CD4-positive, alpha-beta T cell (primary cell): ENCODE measurements around the gene MEF2B. TPM values are rescaled to one million over a fixed set of nuclear protein-coding genes. Genes with fewer than 3 reads are reported as not detected.

Experiments used
- ATAC-seq: fragments of 200-7000 bp; cut with Tn5 transposase; one replicate; pipeline ENCODE4 v1.10.0; 2022; ENCODE audit warnings: mild to moderate bottlenecking; ENCODE audit not compliant: poor library complexity
- CTCF ChIA-PET: fragments of 350-600 bp; sonication (Branson Sonifier 250); formaldehyde crosslinking; loops from one replicate; lab custom pipeline; 2021; ENCODE audit warnings: antibody characterized with exemption, inconsistent platforms; lab: Charles Lee
- POLR2A ChIA-PET: fragments of 350-600 bp; sonication (Branson Sonifier 250); formaldehyde crosslinking; loops from one replicate; lab custom pipeline; 2021; ENCODE audit warnings: antibody characterized with exemption, inconsistent platforms; lab: Charles Lee
- DNase-seq, 14 experiments: peaks; one replicate each; pipeline ENCODE4 v3.0.0-alpha.2; 2013 to 2020; ENCODE audit warnings: mixed read lengths in 2 of 14
- H3K27ac ChIP-seq, 2 donors: one replicate each; pipeline versions ENCODE4 v1.5.1 to v1.7.0; 2013; ENCODE audit warnings: low read length in 2 of 2, low read depth in 1 of 2, mild to moderate bottlenecking in 1 of 2
- H3K27me3 ChIP-seq, 2 experiments: 1 replicate in 1 of 2; 2 replicates in 1 of 2; pipeline versions ENCODE4 v1.6.1 to v1.7.0; 2013; ENCODE audit warnings: low read length in 2 of 2, control low read depth in 1 of 2, mild to moderate bottlenecking in 1 of 2, moderate library complexity in 1 of 2; ENCODE audit not compliant: insufficient read depth in 2 of 2, control insufficient read depth in 1 of 2
- H3K36me3 ChIP-seq: one replicate; pipeline ENCODE4 v1.6.1; 2013; ENCODE audit warnings: low read length, control low read depth; ENCODE audit not compliant: insufficient read depth
- H3K4me1 ChIP-seq: one replicate; pipeline ENCODE4 v1.6.1; 2013; ENCODE audit warnings: low read length, control low read depth; ENCODE audit not compliant: insufficient read depth
- H3K4me3 ChIP-seq: one replicate; pipeline ENCODE4 v1.5.1; 2013; ENCODE audit warnings: mild to moderate bottlenecking, low read length, moderate library complexity
- H3K9me3 ChIP-seq, 2 experiments: 1 replicate in 1 of 2; 2 replicates in 1 of 2; pipeline versions ENCODE4 v1.6.1 to v1.7.0; 2013; ENCODE audit warnings: low read length in 2 of 2, mild to moderate bottlenecking in 2 of 2, control low read depth in 1 of 2, moderate library complexity in 1 of 2; ENCODE audit not compliant: control insufficient read depth in 1 of 2, insufficient read depth in 1 of 2
- H3K27ac Mint-ChIP-seq: one replicate; pipeline ENCODE4 v1.8.0; 2020; ENCODE audit warnings: mixed read lengths
- H3K27me3 Mint-ChIP-seq: one replicate; pipeline ENCODE4 v1.8.0; 2021; ENCODE audit warnings: mixed read lengths
- H3K36me3 Mint-ChIP-seq: one replicate; pipeline ENCODE4 v1.8.0; 2021; ENCODE audit warnings: low read depth, mixed read lengths
- H3K4me1 Mint-ChIP-seq: one replicate; pipeline ENCODE4 v1.8.0; 2021; ENCODE audit warnings: low read depth, mixed read lengths
- H3K4me3 Mint-ChIP-seq: one replicate; pipeline ENCODE4 v1.8.0; 2020; ENCODE audit warnings: mild to moderate bottlenecking, mixed read lengths
- H3K9me3 Mint-ChIP-seq: one replicate; pipeline ENCODE4 v1.8.0; 2020; ENCODE audit warnings: mixed read lengths
- CTCF ChIP-seq: fragments of 200-600 bp; IDR thresholded peaks from one replicate; pipeline ENCODE4 v1.8.0; 2022; ENCODE audit warnings: antibody characterized with exemption, mild to moderate bottlenecking
- intact Hi-C, 2 experiments: fragments of 100-400 bp; cut with DNase I in 1 of 2; cut with micrococcal nuclease in 1 of 2; formaldehyde crosslinking; loops; one replicate each; pipeline versions ENCODE4 v1.15.1 to v1.9.0; 2023 to 2025; cut with DNase I, micrococcal nuclease
- total RNA-seq, 174 experiments: library from RNA in 2 of 174; stranded (reverse) in 2 of 174; gene quantifications; one replicate each; pipeline ENCODE4 v1.2.3 and lab custom pipeline; 2021 to 2026

MEF2B gene
- total RNA-seq, 2 experiments from 2014 or later = 1.9 to 3.0 TPM

GRCh38 chr19:19167612-19168011 lies 2.5 kb downstream of the MEF2B start:
- H3K36me3 ChIP-seq = peaks cover 2% of the 10 kb centered on the region
- peaks cover 6% of the 10 kb centered on the region for H3K36me3 Mint-ChIP-seq
- no peak for TF ChIP-seq CTCF
- POLR2A ChIA-PET = interaction anchor here (0.9 kb wide), 1 partner anchor 24 kb away, joined by 3 read pairs; the partner anchor contains the start of gene BORCS8
- no peak overlapping the region for H3K4me3 Mint-ChIP-seq
- peaks cover 14% of the 10 kb centered on the region for H3K4me1 ChIP-seq
- no peak overlapping the region for H3K27ac ChIP-seq
- no peak for ATAC-seq
- H3K27me3 ChIP-seq = no peaks in the 10 kb centered on the region
- H3K4me3 ChIP-seq = no peak overlapping the region
- CTCF ChIA-PET = no interaction called here
- no peak for DNase-seq
- no peaks in the 10 kb centered on the region for H3K27me3 Mint-ChIP-seq
- H3K9me3 Mint-ChIP-seq = no peaks in the 10 kb centered on the region
- no peak overlapping the region for H3K27ac Mint-ChIP-seq
- peaks cover 21% of the 10 kb centered on the region for H3K4me1 Mint-ChIP-seq
- intact Hi-C loops = no loop called here
- no peaks in the 10 kb centered on the region for H3K9me3 ChIP-seq

GRCh38 chr19:19165396-19165795 lies 4.7 kb downstream of the MEF2B start:
- H3K27ac Mint-ChIP-seq = no peak overlapping the region
- no peak overlapping the region for H3K4me3 ChIP-seq
- ChIA-PET CTCF (no interaction called here), POLR2A (no interaction called here)
- TF ChIP-seq CTCF = no peak
- H3K27me3 ChIP-seq = no peaks in the 10 kb centered on the region
- peaks cover 9% of the 10 kb centered on the region for H3K4me1 ChIP-seq
- DNase-seq (no peak), ATAC-seq (no peak)
- H3K9me3 Mint-ChIP-seq = no peaks in the 10 kb centered on the region
- peaks cover 9% of the 10 kb centered on the region for H3K36me3 Mint-ChIP-seq
- H3K27me3 Mint-ChIP-seq = no peaks in the 10 kb centered on the region
- H3K27ac ChIP-seq = no peak overlapping the region
- intact Hi-C loops = no loop called here
- no peak overlapping the region for H3K4me3 Mint-ChIP-seq
- no peaks in the 10 kb centered on the region for H3K9me3 ChIP-seq
- H3K4me1 Mint-ChIP-seq = peaks cover 13% of the 10 kb centered on the region
- peaks cover 2% of the 10 kb centered on the region for H3K36me3 ChIP-seq

- ChIA-PET CTCF (no interaction called here), POLR2A (no interaction called here)
Measured at GRCh38 chr19:19162495-19162894, 7.6 kb downstream of the MEF2B start.

More at GRCh38 chr19:19162495-19162894, 7.6 kb downstream of the MEF2B start:
- no peak for TF ChIP-seq CTCF
- Histone ChIP-seq H3K36me3 (peaks cover under 1% of the 10 kb centered on the region), H3K27ac (no peak overlapping the region), H3K4me1 (no peaks in the 10 kb centered on the region), H3K27me3 (no peaks in the 10 kb centered on the region), H3K9me3 (no peaks in the 10 kb centered on the region), H3K4me3 (no peak overlapping the region)
- H3K9me3 Mint-ChIP-seq = no peaks in the 10 kb centered on the region
- no peaks in the 10 kb centered on the region for H3K27me3 Mint-ChIP-seq
- intact Hi-C loops = no loop called here
- peaks cover 8% of the 10 kb centered on the region for H3K36me3 Mint-ChIP-seq
- DNase-seq = no peak
- ATAC-seq = no peak
- H3K27ac Mint-ChIP-seq = no peak overlapping the region
- H3K4me1 Mint-ChIP-seq = no peaks in the 10 kb centered on the region
- H3K4me3 Mint-ChIP-seq = no peak overlapping the region
